IPS-NIHi7 (cell line): ENCODE measurements around the gene TMEM145.

Source experiments
- DNase-seq: peaks from one replicate; pipeline ENCODE4 v3.0.0; 2012; ENCODE audit warnings: mixed read lengths; ENCODE audit errors: extremely low spot score

The TMEM145 gene

GRCh38 chr19:42361545-42361910, 48.4 kb downstream of the TMEM145 start:
- no peak for DNase-seq

- no peak for DNase-seq
These were observed 49.2 kb downstream of the TMEM145 start for GRCh38 chr19:42362342-42362741.

- DNase-seq: no peak
These were observed 49.9 kb downstream of the TMEM145 start for GRCh38 chr19:42362891-42363440.

- no peak for DNase-seq
These were observed 50.7 kb downstream of the TMEM145 start for GRCh38 chr19:42363614-42364346.

GRCh38 chr19:42366673-42367072, 53.6 kb downstream of the TMEM145 start:
- DNase-seq: no peak

- no peak for DNase-seq
These were observed 54.8 kb downstream of the TMEM145 start for GRCh38 chr19:42367929-42368328.

GRCh38 chr19:42368360-42368759, 55.3 kb downstream of the TMEM145 start:
- DNase-seq: peak; percentile 35

- DNase-seq: no peak
These were observed 55.7 kb downstream of the TMEM145 start for GRCh38 chr19:42368765-42369164.

- no peak for DNase-seq
These were observed 56.4 kb downstream of the TMEM145 start for GRCh38 chr19:42369433-42370067.

- DNase-seq: peak; percentile 83
These were observed 57.0 kb downstream of the TMEM145 start for GRCh38 chr19:42370068-42370520.

- peak; percentile 31 for DNase-seq
These were observed 57.6 kb downstream of the TMEM145 start for GRCh38 chr19:42370626-42371175.
